Psoas muscle (tissue), 8 donors: ENCODE data around the gene SLC22A2. TPM values are rescaled to one million over a fixed set of nuclear protein-coding genes. Genes with fewer than 3 reads are reported as not detected.
"Not testable (repeated sequence)": the region's sequence is repeated elsewhere in the genome, so short reads cannot be mapped to it uniquely, and the experiment has no call there.

Experiments
- ATAC-seq, 4 donors: fragments of 200-7000 bp; cut with Tn5 transposase; one replicate each; pipeline ENCODE4 v1.9.1; 2020; ENCODE audit warnings: moderate library complexity in 3 of 4, mild to moderate bottlenecking in 2 of 4
- DNase-seq, 2 donors: peaks; one replicate each; pipeline ENCODE4 v3.0.0-alpha.2; 2020
- H3K27ac ChIP-seq: fragments of 200-600 bp; one replicate; pipeline ENCODE4 v1.8.0; 2022
- H3K27me3 ChIP-seq, 3 donors: fragments of 200-600 bp in 1 of 3; one replicate each; pipeline versions ENCODE4 v1.6.1 to v1.8.0; 2013 to 2022; ENCODE audit warnings: low read length in 2 of 3, mild to moderate bottlenecking in 2 of 3, moderate library complexity in 1 of 3; ENCODE audit not compliant: insufficient read depth in 3 of 3
- H3K36me3 ChIP-seq, 2 donors: fragments of 200-600 bp in 1 of 2; one replicate each; pipeline versions ENCODE4 v1.6.1 to v1.8.0; 2013 to 2022; ENCODE audit warnings: low read depth in 1 of 2, mild to moderate bottlenecking in 1 of 2, moderate library complexity in 1 of 2; ENCODE audit not compliant: insufficient read depth in 1 of 2
- H3K4me1 ChIP-seq: fragments of 200-600 bp; one replicate; pipeline ENCODE4 v1.8.0; 2022
- H3K4me3 ChIP-seq: fragments of 200-600 bp; one replicate; pipeline ENCODE4 v1.8.0; 2022; ENCODE audit warnings: mild to moderate bottlenecking
- H3K9me3 ChIP-seq: fragments of 200-600 bp; one replicate; pipeline ENCODE4 v1.8.0; 2022
- CTCF ChIP-seq: fragments of 200-600 bp; IDR thresholded peaks from one replicate; pipeline ENCODE4 v1.8.0; 2022; ENCODE audit warnings: antibody characterized with exemption
- WGBS, 3 donors: extraction: QIAGEN DNeasy Blood & Tissue Kit; methylation state at CpG; one replicate each; pipeline versions ENCODE4 v1.1.6 to v1.1.7; 2013; 5-methylcytosine and 5-hydroxymethylcytosine counted together
- intact Hi-C, 2 donors: fragments of 100-400 bp; cut with DNase I; formaldehyde crosslinking; loops; one replicate each; pipeline versions ENCODE4 v1.11.0 to v1.14.2; 2022
- polyA plus RNA-seq, 3 donors: library from polyadenylated mRNA; stranded (reverse); fragments of 200-250 nt; gene quantifications; one replicate each; pipeline ENCODE4 v1.2.3, GENCODE V29; 2013
- total RNA-seq, 4 donors: library from RNA; stranded (reverse); fragmentation: NEBNext Ultra II Directional in 2 of 4; extraction: Animal tissue kit (Norgen Biotek cat#: 25700) in 2 of 4; gene quantifications; one replicate each; pipeline versions ENCODE4 v1.2.1 to v1.2.4, GENCODE V29; 2021 to 2023
- donor health status: healthy with polysubstance abuse.
- donor health status: DM: no; HTN: no; CAD: no; lungs with moderate emphysema.
- donor health status: Bipolar disorder and iron deficiency.
- donor health status: healthy.
- donor health status: DM: yes; HTN: yes; CAD: no.
- donor health status: DM: no; HTN: no; CAD: no.
- donor health status: DM: no; HTN: no; CAD: no.
- donor health status: DM: yes; HTN: yes; CAD: no.

Gene SLC22A2
- total and polyA plus RNA-seq, 7 donors: 0.06 to 0.75 (median 0.44) TPM; not detected in 1

GRCh38 chr6:160239929-160240690, 18.5 kb downstream of the SLC22A2 start:
- no peak overlapping the region for H3K4me3 ChIP-seq
- no peaks in the 10 kb centered on the region for H3K27me3 ChIP-seq
- intact Hi-C loops: no loop called here
- WGBS, 3 donors: 79 to 88% (median 86%) methylated on average over 4 of the region's 4 CpGs
- no peak overlapping the region for H3K27ac ChIP-seq
- H3K4me1 ChIP-seq: no peaks in the 10 kb centered on the region
- no peak for DNase-seq
- H3K36me3 ChIP-seq: no peaks in the 10 kb centered on the region
- H3K9me3 ChIP-seq: peaks cover 10% of the 10 kb centered on the region
- ATAC-seq: no peak
- no peak for TF ChIP-seq CTCF

- DNase-seq (no peak), ATAC-seq (no peak)
- intact Hi-C loops: no loop called here
- no peak overlapping the region for H3K4me3 ChIP-seq
- H3K4me1 ChIP-seq: no peaks in the 10 kb centered on the region
- H3K9me3 ChIP-seq: peaks cover 10% of the 10 kb centered on the region
- no peaks in the 10 kb centered on the region for H3K27me3 ChIP-seq
- no peak overlapping the region for H3K27ac ChIP-seq
- H3K36me3 ChIP-seq: no peaks in the 10 kb centered on the region
- TF ChIP-seq CTCF: no peak
- WGBS, 3 donors: 82 to 84% (median 83%) methylated on average over 5 of the region's 5 CpGs
These were observed 19.6 kb downstream of the SLC22A2 start for GRCh38 chr6:160238761-160239751.

- H3K4me1 ChIP-seq: no peaks in the 10 kb centered on the region
- TF ChIP-seq CTCF: no peak
- H3K4me3 ChIP-seq: no peak overlapping the region
- H3K9me3 ChIP-seq: peaks cover 10% of the 10 kb centered on the region
- no peaks in the 10 kb centered on the region for H3K27me3 ChIP-seq
- no peak for ATAC-seq
- WGBS, 3 donors: 58 to 67% (median 60%) methylated on average over 2 of the region's 2 CpGs
- DNase-seq: no peak
- no peaks in the 10 kb centered on the region for H3K36me3 ChIP-seq
- intact Hi-C loops: no loop called here
- H3K27ac ChIP-seq: no peak overlapping the region
These were observed 20.3 kb downstream of the SLC22A2 start for GRCh38 chr6:160238278-160238711.

GRCh38 chr6:160237597-160238275, 20.9 kb downstream of the SLC22A2 start:
- H3K27me3 ChIP-seq, DNase-seq, ATAC-seq, H3K9me3 ChIP-seq, H3K4me3 ChIP-seq, H3K27ac ChIP-seq, H3K4me1 ChIP-seq, H3K36me3 ChIP-seq, intact Hi-C loops: not testable (repeated sequence)
- 62 to 72% (median 63%) methylated on average over 2 of the region's 2 CpGs for WGBS, 3 donors

GRCh38 chr6:160236235-160236872, 22.3 kb downstream of the SLC22A2 start:
- ATAC-seq, H3K36me3 ChIP-seq, H3K27ac ChIP-seq, DNase-seq, H3K27me3 ChIP-seq, H3K9me3 ChIP-seq, H3K4me1 ChIP-seq, intact Hi-C loops, H3K4me3 ChIP-seq: not testable (repeated sequence)
- 62 to 74% (median 70%) methylated on average over 2 of the region's 2 CpGs for WGBS, 3 donors

GRCh38 chr6:160233950-160234640, 24.5 kb downstream of the SLC22A2 start:
- H3K27me3 ChIP-seq, H3K27ac ChIP-seq, DNase-seq, ATAC-seq, H3K4me3 ChIP-seq, H3K9me3 ChIP-seq, intact Hi-C loops, H3K36me3 ChIP-seq, H3K4me1 ChIP-seq: not testable (repeated sequence)
- 85 to 90% (median 88%) methylated on average over 12 of the region's 12 CpGs for WGBS, 3 donors
